Measurements from ENCODE around the gene TUBB2B. TPM values are rescaled to one million over a fixed set of nuclear protein-coding genes. Genes with fewer than 3 reads are reported as not detected.
A peak's percentile ranks its signal among the peaks of the same experiment; 100 is the strongest.
"Not testable (repeated sequence)": the region's sequence is repeated elsewhere in the genome, so short reads cannot be mapped to it uniquely, and the experiment has no call there.

The TUBB2B gene
- total and polyA plus RNA-seq, 9 donors: 54.6 to 69.8 (median 63.5) TPM

- WGBS (ENCODE audit: insufficient coverage): no CpG with 5 or more reads among the region's 3 CpGs
These were observed 22.4 kb upstream of the TUBB2B start for GRCh38 chr6:3249821-3250220.

DNA sequence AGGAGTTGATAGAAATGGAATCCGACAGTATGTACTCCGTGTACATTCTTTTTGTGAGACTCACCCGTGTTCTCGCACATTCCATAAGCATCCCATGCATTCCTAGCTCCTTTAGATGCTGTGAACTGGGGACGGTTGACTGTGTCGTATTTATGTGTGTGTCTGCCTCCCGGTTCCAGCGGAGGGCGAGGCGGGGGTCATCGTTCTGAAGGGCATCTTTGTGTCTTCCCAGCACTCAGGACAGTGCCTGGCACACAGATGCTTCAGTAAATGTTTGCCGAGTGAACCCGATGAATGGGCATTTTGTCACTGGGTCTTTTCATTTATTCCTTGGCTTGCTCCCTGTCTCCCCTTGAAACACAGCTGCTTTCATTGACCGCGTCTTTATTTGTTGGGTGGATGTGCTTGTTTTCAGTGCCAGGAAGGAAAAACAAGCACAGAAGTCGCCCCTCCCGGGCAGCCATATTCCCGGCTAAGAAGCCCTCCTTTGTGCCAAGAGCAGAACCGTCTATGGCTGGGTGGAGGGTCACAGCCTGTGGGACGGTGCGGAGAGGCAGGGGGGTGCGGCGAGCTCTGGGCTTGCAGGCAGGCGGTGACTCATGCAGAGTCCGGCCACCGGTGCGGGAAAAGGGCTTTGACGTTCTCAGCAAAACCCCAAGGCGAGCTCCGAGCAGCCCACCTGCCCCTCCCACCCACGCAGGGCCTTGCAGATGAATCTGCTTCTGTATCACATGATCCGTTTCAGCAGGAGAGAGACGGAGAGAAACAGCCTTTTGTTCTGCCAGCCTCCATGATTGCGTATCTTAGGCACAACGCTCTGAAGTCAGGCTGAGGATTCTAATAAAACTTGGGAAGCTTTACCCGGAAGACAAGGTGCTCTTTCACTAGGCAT, 20.0 kb upstream of the TUBB2B start:
- H3K4me1 ChIP-seq (ENCODE audit: control insufficient read depth, insufficient read depth, low read length): peaks cover 44% of the 10 kb centered on the region
- peaks cover 10% of the 10 kb centered on the region for H3K27me3 ChIP-seq (ENCODE audit: control insufficient read depth, insufficient read depth, low read length)
- peak; percentile 82 for DNase-seq
- peak overlapping the region; percentile 24 for H3K4me3 ChIP-seq (ENCODE audit: low read length)
- no peaks in the 10 kb centered on the region for H3K36me3 ChIP-seq (ENCODE audit: control insufficient read depth, insufficient read depth, low read length)
- H3K27ac ChIP-seq (ENCODE audit: low read length): peak overlapping the region; percentile 47
- H3K9me3 ChIP-seq (replicated peaks; ENCODE audit: control insufficient read depth, low read depth, low read length): no peaks in the 10 kb centered on the region
- WGBS (ENCODE audit: insufficient coverage): 26% methylated on average over 28 of the region's 36 CpGs

More at GRCh38 chr6:3249821-3250220, 22.4 kb upstream of the TUBB2B start:
- peak overlapping the region; percentile 93 for H3K27ac ChIP-seq (ENCODE audit: low read length)
- H3K36me3 ChIP-seq (ENCODE audit: control insufficient read depth, insufficient read depth, low read length): no peaks in the 10 kb centered on the region
- H3K9me3 ChIP-seq (replicated peaks; ENCODE audit: control insufficient read depth, low read depth, low read length): no peaks in the 10 kb centered on the region
- H3K4me3 ChIP-seq (ENCODE audit: low read length): no peak overlapping the region
- peaks cover 10% of the 10 kb centered on the region for H3K27me3 ChIP-seq (ENCODE audit: control insufficient read depth, insufficient read depth, low read length)
- no peak for DNase-seq
- H3K4me1 ChIP-seq (ENCODE audit: control insufficient read depth, insufficient read depth, low read length): peaks cover 44% of the 10 kb centered on the region

DNA sequence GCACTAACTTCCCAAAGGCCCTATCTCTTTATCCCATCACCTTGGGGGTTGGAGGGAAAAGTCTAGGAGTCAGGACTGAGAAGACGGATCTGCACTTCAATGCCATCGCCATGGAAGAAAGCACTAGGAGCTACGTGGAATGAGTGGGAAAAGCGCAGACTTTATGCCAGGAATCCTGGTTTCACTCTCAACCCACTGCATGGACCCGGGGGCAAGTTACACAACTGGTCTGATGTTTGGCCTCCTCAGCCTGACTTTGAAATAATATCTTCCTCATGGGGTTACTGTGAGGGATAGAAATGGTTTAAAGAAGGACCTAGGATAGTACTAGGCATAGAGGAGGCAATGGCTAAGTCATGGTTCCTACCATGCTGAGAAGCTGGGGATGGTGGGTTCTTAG, 17.8 kb upstream of the TUBB2B start:
- 92% methylated on average over 3 of the region's 5 CpGs for WGBS (ENCODE audit: insufficient coverage)
- no peak overlapping the region for H3K4me3 ChIP-seq (ENCODE audit: low read length)
- no peaks in the 10 kb centered on the region for H3K36me3 ChIP-seq (ENCODE audit: control insufficient read depth, insufficient read depth, low read length)
- peaks cover 9% of the 10 kb centered on the region for H3K27me3 ChIP-seq (ENCODE audit: control insufficient read depth, insufficient read depth, low read length)
- H3K4me1 ChIP-seq (ENCODE audit: control insufficient read depth, insufficient read depth, low read length): peaks cover 28% of the 10 kb centered on the region
- no peak for DNase-seq
- H3K9me3 ChIP-seq (replicated peaks; ENCODE audit: control insufficient read depth, low read depth, low read length): no peaks in the 10 kb centered on the region
- H3K27ac ChIP-seq (ENCODE audit: low read length): no peak overlapping the region

DNA sequence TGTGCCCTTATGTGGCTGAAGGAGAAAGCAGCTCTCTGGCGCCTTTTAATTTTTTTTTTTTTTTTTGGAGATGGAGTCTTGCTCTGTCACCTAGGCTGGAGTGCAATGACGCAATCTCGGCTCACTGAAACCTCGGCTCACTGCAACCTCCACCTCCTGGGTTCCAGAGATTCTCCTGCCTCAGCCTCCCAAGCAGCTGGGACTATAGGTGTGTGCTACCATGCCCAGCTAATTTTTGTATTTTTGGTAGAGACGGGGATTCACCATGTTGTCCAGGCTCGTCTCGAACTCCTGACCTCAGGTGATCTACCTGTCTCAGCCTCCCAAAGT, 17.3 kb upstream of the TUBB2B start:
- DNase-seq; H3K4me3 ChIP-seq (ENCODE audit: low read length); H3K27me3 ChIP-seq (ENCODE audit: control insufficient read depth, insufficient read depth, low read length); H3K36me3 ChIP-seq (ENCODE audit: control insufficient read depth, insufficient read depth, low read length); H3K9me3 ChIP-seq (replicated peaks; ENCODE audit: control insufficient read depth, low read depth, low read length); H3K27ac ChIP-seq (ENCODE audit: low read length): not testable (repeated sequence)
- WGBS (ENCODE audit: insufficient coverage): no CpG with 5 or more reads among the region's 7 CpGs
- H3K4me1 ChIP-seq (ENCODE audit: control insufficient read depth, insufficient read depth, low read length): peaks cover 24% of the 10 kb centered on the region

DNA sequence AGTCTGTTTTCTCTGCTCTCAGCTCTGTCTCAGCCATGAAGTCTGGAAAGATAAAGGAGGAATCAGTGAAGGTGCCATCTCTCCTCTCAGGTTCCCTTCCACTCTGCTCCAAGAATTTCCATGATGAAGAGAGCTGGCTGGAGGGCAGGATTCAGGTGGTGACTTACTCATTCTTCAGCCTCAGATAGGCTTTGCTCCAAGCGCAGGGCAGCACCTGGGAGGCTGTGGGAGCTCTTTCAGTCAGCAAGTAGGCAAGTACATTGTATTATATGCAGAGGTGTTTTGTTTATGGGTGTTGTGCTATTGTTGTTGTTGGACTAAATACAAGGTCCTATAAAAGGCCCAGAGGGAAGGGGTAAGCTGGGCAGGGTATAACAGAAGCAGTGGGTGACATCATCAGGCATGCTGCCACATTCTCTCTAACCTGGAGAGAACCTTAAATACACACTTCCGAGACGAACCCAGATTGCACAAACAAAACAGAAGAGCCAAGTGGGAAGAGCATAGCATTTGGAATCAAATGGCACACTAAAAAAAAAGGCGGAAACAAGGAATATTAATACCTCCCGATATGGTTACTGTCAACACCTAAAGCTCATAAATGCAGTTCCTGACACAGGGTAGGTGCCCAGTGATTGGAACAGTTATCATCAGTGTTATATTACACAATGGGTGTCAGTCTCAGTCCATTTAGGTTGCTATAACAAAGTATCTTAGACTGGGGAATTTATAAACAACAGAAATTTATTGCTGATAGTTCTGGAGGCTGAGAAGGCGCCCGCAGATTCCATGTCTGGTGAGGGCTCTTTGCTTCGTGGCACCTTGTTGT, 16.8 kb upstream of the TUBB2B start:
- WGBS (ENCODE audit: insufficient coverage): 100% methylated on average over 1 of the region's 8 CpGs
- no peaks in the 10 kb centered on the region for H3K36me3 ChIP-seq (ENCODE audit: control insufficient read depth, insufficient read depth, low read length)
- H3K27me3 ChIP-seq (ENCODE audit: control insufficient read depth, insufficient read depth, low read length): peaks cover 6% of the 10 kb centered on the region
- peaks cover 18% of the 10 kb centered on the region for H3K4me1 ChIP-seq (ENCODE audit: control insufficient read depth, insufficient read depth, low read length)
- no peak overlapping the region for H3K27ac ChIP-seq (ENCODE audit: low read length)
- DNase-seq: no peak
- no peak overlapping the region for H3K4me3 ChIP-seq (ENCODE audit: low read length)
- no peaks in the 10 kb centered on the region for H3K9me3 ChIP-seq (replicated peaks; ENCODE audit: control insufficient read depth, low read depth, low read length)

- Histone ChIP-seq H3K4me3 (ENCODE audit: low read length) (no peak overlapping the region), H3K27me3 (ENCODE audit: control insufficient read depth, insufficient read depth, low read length) (peaks cover 7% of the 10 kb centered on the region), H3K4me1 (ENCODE audit: control insufficient read depth, insufficient read depth, low read length) (peaks cover 13% of the 10 kb centered on the region), H3K9me3 (replicated peaks; ENCODE audit: control insufficient read depth, low read depth, low read length) (no peaks in the 10 kb centered on the region), H3K27ac (ENCODE audit: low read length) (no peak overlapping the region), H3K36me3 (ENCODE audit: control insufficient read depth, insufficient read depth, low read length) (no peaks in the 10 kb centered on the region)
- DNase-seq: no peak
- 100% methylated on average over 1 of the region's 4 CpGs for whole genome bisulfite sequencing (ENCODE audit: insufficient coverage)
These were observed 15.3 kb upstream of the TUBB2B start for GRCh38 chr6:3242768-3243167.

- H3K27me3 ChIP-seq (ENCODE audit: control insufficient read depth, insufficient read depth, low read length); H3K4me3 ChIP-seq (ENCODE audit: low read length); H3K36me3 ChIP-seq (ENCODE audit: control insufficient read depth, insufficient read depth, low read length); DNase-seq; H3K9me3 ChIP-seq (replicated peaks; ENCODE audit: control insufficient read depth, low read depth, low read length); H3K4me1 ChIP-seq (ENCODE audit: control insufficient read depth, insufficient read depth, low read length); H3K27ac ChIP-seq (ENCODE audit: low read length): not testable (repeated sequence)
- no CpG with 5 or more reads among the region's 4 CpGs for WGBS (ENCODE audit: insufficient coverage)
These were observed 14.3 kb upstream of the TUBB2B start for GRCh38 chr6:3241745-3242144.

DNA sequence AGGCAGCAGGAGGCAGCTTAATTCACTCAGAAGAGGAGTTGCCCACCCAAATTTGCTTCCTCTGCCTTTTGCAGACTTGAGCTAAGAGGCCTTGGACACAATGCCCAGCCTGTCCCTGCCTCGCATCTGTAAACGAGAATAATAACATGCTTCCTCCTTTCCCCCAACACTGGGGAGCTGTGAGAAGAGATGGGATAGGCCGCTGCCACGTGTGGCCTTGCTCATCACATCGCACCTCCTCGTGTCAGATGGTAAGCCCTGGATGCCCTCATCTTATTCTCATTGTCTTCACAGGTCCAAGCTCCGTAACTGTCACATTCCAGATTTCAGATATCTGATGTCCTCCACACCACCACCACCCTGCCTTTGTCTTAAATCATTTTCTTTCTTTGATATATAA, 13.1 kb upstream of the TUBB2B start:
- Histone ChIP-seq H3K4me3 (ENCODE audit: low read length) (no peak overlapping the region), H3K27me3 (ENCODE audit: control insufficient read depth, insufficient read depth, low read length) (peaks cover 7% of the 10 kb centered on the region), H3K4me1 (ENCODE audit: control insufficient read depth, insufficient read depth, low read length) (peaks cover 6% of the 10 kb centered on the region), H3K36me3 (ENCODE audit: control insufficient read depth, insufficient read depth, low read length) (no peaks in the 10 kb centered on the region), H3K27ac (ENCODE audit: low read length) (no peak overlapping the region), H3K9me3 (replicated peaks; ENCODE audit: control insufficient read depth, low read depth, low read length) (no peaks in the 10 kb centered on the region)
- DNase-seq: no peak
- 60% methylated on average over 1 of the region's 7 CpGs for WGBS (ENCODE audit: insufficient coverage)

- H3K4me3 ChIP-seq (ENCODE audit: low read length): no peak overlapping the region
- no peaks in the 10 kb centered on the region for H3K36me3 ChIP-seq (ENCODE audit: control insufficient read depth, insufficient read depth, low read length)
- no peak for DNase-seq
- H3K9me3 ChIP-seq (replicated peaks; ENCODE audit: control insufficient read depth, low read depth, low read length): no peaks in the 10 kb centered on the region
- H3K4me1 ChIP-seq (ENCODE audit: control insufficient read depth, insufficient read depth, low read length): peaks cover 6% of the 10 kb centered on the region
- H3K27ac ChIP-seq (ENCODE audit: low read length): no peak overlapping the region
- peaks cover 11% of the 10 kb centered on the region for H3K27me3 ChIP-seq (ENCODE audit: control insufficient read depth, insufficient read depth, low read length)
- WGBS (ENCODE audit: insufficient coverage): 57% methylated on average over 12 of the region's 13 CpGs
These were observed 11.8 kb upstream of the TUBB2B start for GRCh38 chr6:3239110-3239830.
